H1 (cell line): Measurements from ENCODE around the gene ZDHHC3. TPM values are rescaled to one million over a fixed set of nuclear protein-coding genes. Genes with fewer than 3 reads are reported as not detected.

Source experiments
- CTCF ChIA-PET: fragments of 300-600 bp; sonication (Branson Sonifier 250); formaldehyde crosslinking; loops from one replicate; lab custom pipeline; 2021; ENCODE audit not compliant: partially characterized antibody; lab: Charles Lee
- POLR2A ChIA-PET: fragments of 300-600 bp; sonication (Branson Sonifier 250); formaldehyde crosslinking; loops from one replicate; lab custom pipeline; 2021; ENCODE audit warnings: inconsistent platforms; ENCODE audit not compliant: partially characterized antibody; lab: Charles Lee
- DNase-seq, 2 experiments: peaks; one replicate each; pipeline versions ENCODE4 v3.0.0 to v3.0.0-alpha.2; 2010 to 2022; ENCODE audit warnings: low spot score in 2 of 2, low read depth in 1 of 2, mixed read lengths in 1 of 2
- FAIRE-seq: peaks from 2 replicates; lab custom pipeline; 2011; peaks lifted over from hg19 to GRCh38; lab: Jason Lieb, UNC
- H2AFZ ChIP-seq: 2 replicates; pipeline ENCODE4 v1.8.1; 2012; ENCODE audit warnings: low read length, inconsistent platforms
- H2AK5ac ChIP-seq: 2 replicates; pipeline ENCODE4 v1.6.1; 2013; ENCODE audit warnings: low read depth, low read length
- H2BK120ac ChIP-seq: replicated peaks from 2 replicates; pipeline ENCODE3; 2013; ENCODE audit warnings: low read depth, low read length, inconsistent platforms
- H2BK12ac ChIP-seq: 2 replicates; pipeline ENCODE4 v1.6.1; 2013; ENCODE audit warnings: low read depth, low read length
- H2BK15ac ChIP-seq: 2 replicates; pipeline ENCODE4 v1.6.1; 2013; ENCODE audit warnings: low read length
- H2BK20ac ChIP-seq: 2 replicates; pipeline ENCODE4 v1.6.1; 2013; ENCODE audit warnings: low read length
- H2BK5ac ChIP-seq: 2 replicates; pipeline ENCODE4 v1.6.1; 2013; ENCODE audit warnings: low read depth, low read length
- H3K14ac ChIP-seq: 2 replicates; pipeline ENCODE4 v1.6.1; 2013; ENCODE audit warnings: inconsistent platforms; ENCODE audit not compliant: insufficient read length
- H3K18ac ChIP-seq: 2 replicates; pipeline ENCODE4 v1.6.1; 2013; ENCODE audit warnings: low read length; ENCODE audit errors: extremely low read depth
- H3K23ac ChIP-seq: 2 replicates; pipeline ENCODE4 v1.6.1; 2013; ENCODE audit warnings: inconsistent platforms; ENCODE audit not compliant: insufficient read length
- H3K23me2 ChIP-seq: 2 replicates; pipeline ENCODE4 v1.6.1; 2013; ENCODE audit warnings: low read depth, low read length
- H3K27ac ChIP-seq: 2 replicates; pipeline ENCODE4 v1.6.1; 2011; ENCODE audit warnings: low read depth, low read length, inconsistent platforms
- H3K27me3 ChIP-seq, 4 experiments: replicated peaks in 1 of 4; 1 replicate in 1 of 4; 2 replicates in 3 of 4; pipeline versions ENCODE4 v1.6.1 to v1.8.1; 2011 to 2013; ENCODE audit warnings: low read length in 3 of 4, mild to moderate bottlenecking in 3 of 4, inconsistent platforms in 2 of 4, mixed read lengths in 2 of 4, moderate library complexity in 1 of 4; ENCODE audit not compliant: control insufficient read depth in 3 of 4, insufficient read depth in 3 of 4; ENCODE audit errors: extremely low read depth in 1 of 4
- H3K36me3 ChIP-seq, 4 experiments: 2 replicates each; pipeline versions ENCODE4 v1.6.1 to v1.8.1; 2011 to 2013; ENCODE audit warnings: mild to moderate bottlenecking in 4 of 4, low read length in 3 of 4, moderate library complexity in 2 of 4, control low read depth in 1 of 4, inconsistent platforms in 1 of 4; ENCODE audit not compliant: insufficient read depth in 4 of 4, control insufficient read depth in 2 of 4
- H3K4ac ChIP-seq: replicated peaks from 2 replicates; pipeline ENCODE3; 2013; ENCODE audit warnings: low read length, low read depth, mixed read lengths, inconsistent platforms; ENCODE audit not compliant: insufficient read length
- H3K4me1 ChIP-seq, 4 experiments: replicated peaks in 1 of 4; 1 replicate in 1 of 4; 2 replicates in 3 of 4; pipeline versions ENCODE4 v1.6.1 to v1.8.1; 2011 to 2013; ENCODE audit warnings: low read length in 3 of 4, inconsistent platforms in 2 of 4, mixed read lengths in 1 of 4; ENCODE audit not compliant: insufficient read depth in 4 of 4, control insufficient read depth in 3 of 4
- H3K4me2 ChIP-seq, 2 experiments: 2 replicates each; pipeline versions ENCODE4 v1.6.1 to v1.8.1; 2011 to 2013; ENCODE audit warnings: low read depth in 2 of 2, low read length in 2 of 2, control low read depth in 1 of 2, inconsistent platforms in 1 of 2, mild to moderate bottlenecking in 1 of 2; ENCODE audit not compliant: insufficient read depth in 1 of 2
- H3K4me3 ChIP-seq, 4 experiments: fragments of 200-600, 300-600 bp in 1 of 4; sonication (generic), shearing (Covaris generic), sonication (Bioruptor Twin) in 1 of 4; 2 replicates each; pipeline versions ENCODE4 v1.5.1 to v1.8.1; 2011 to 2016; ENCODE audit warnings: low read length in 4 of 4, low read depth in 3 of 4, control low read depth in 2 of 4, inconsistent platforms in 2 of 4, mild to moderate bottlenecking in 2 of 4, mixed read lengths in 1 of 4, moderate library complexity in 1 of 4; ENCODE audit not compliant: insufficient read depth in 2 of 4; ENCODE audit errors: extremely low read depth in 1 of 4
- H3K56ac ChIP-seq: replicated peaks from 2 replicates; pipeline ENCODE3; 2013; ENCODE audit warnings: low read depth, mild to moderate bottlenecking, mixed read lengths, low read length, inconsistent platforms; ENCODE audit not compliant: insufficient read length
- H3K79me1 ChIP-seq: 2 replicates; pipeline ENCODE4 v1.6.1; 2013; ENCODE audit warnings: low read depth, low read length, control low read depth
- H3K79me2 ChIP-seq, 2 experiments: 2 replicates each; pipeline versions ENCODE4 v1.6.1 to v1.8.1; 2012 to 2013; ENCODE audit warnings: low read length in 2 of 2, mild to moderate bottlenecking in 2 of 2, inconsistent platforms in 1 of 2; ENCODE audit not compliant: insufficient read depth in 2 of 2, control insufficient read depth in 1 of 2
- H3K9ac ChIP-seq, 4 experiments: replicated peaks in 1 of 4; 1 replicate in 1 of 4; 2 replicates in 3 of 4; pipeline versions ENCODE4 v1.6.1 to v1.8.1; 2011 to 2013; ENCODE audit warnings: low read depth in 3 of 4, low read length in 3 of 4, control low read depth in 2 of 4, mild to moderate bottlenecking in 2 of 4, moderate library complexity in 2 of 4, inconsistent platforms in 1 of 4; ENCODE audit errors: extremely low read depth in 1 of 4
- H3K9me3 ChIP-seq, 2 experiments: 2 replicates each; pipeline versions ENCODE4 v1.6.1 to v1.8.1; 2012 to 2013; ENCODE audit warnings: mild to moderate bottlenecking in 2 of 2, moderate library complexity in 2 of 2, control low read depth in 1 of 2, inconsistent platforms in 1 of 2, low read depth in 1 of 2, low read length in 1 of 2, mixed read lengths in 1 of 2; ENCODE audit not compliant: insufficient read depth in 2 of 2
- H4K20me1 ChIP-seq, 2 experiments: replicated peaks in 1 of 2; 2 replicates each; pipeline versions ENCODE3 to v1.8.1; 2011 to 2013; ENCODE audit warnings: inconsistent platforms in 2 of 2, low read length in 2 of 2, mild to moderate bottlenecking in 1 of 2; ENCODE audit not compliant: insufficient read depth in 2 of 2, control insufficient read depth in 1 of 2
- H4K5ac ChIP-seq: 2 replicates; pipeline ENCODE4 v1.6.1; 2013; ENCODE audit warnings: low read length, low read depth, mixed read lengths, inconsistent platforms; ENCODE audit not compliant: insufficient read length
- H4K8ac ChIP-seq: 2 replicates; pipeline ENCODE4 v1.8.0; 2013; ENCODE audit warnings: mild to moderate bottlenecking, moderate library complexity, low read length, inconsistent platforms; ENCODE audit not compliant: insufficient read depth; ENCODE audit errors: extremely low read depth
- H4K91ac ChIP-seq: replicated peaks from 2 replicates; pipeline ENCODE3; 2013; ENCODE audit warnings: low read length, mixed read lengths, inconsistent platforms; ENCODE audit not compliant: insufficient read length
- CEBPB ChIP-seq: IDR thresholded peaks from 2 replicates; pipeline ENCODE4 v1.6.1; 2012; ENCODE audit warnings: low read depth, low read length
- EGR1 ChIP-seq: IDR thresholded peaks from 2 replicates; pipeline ENCODE4 v1.6.1; 2011; ENCODE audit warnings: low read depth, low read length, borderline replicate concordance
- FOSL1 ChIP-seq: IDR thresholded peaks from 2 replicates; pipeline ENCODE4 v1.6.1; 2011; ENCODE audit warnings: mild to moderate bottlenecking, low read depth, low read length, moderate library complexity; ENCODE audit not compliant: insufficient read depth
- JUND ChIP-seq: IDR thresholded peaks from 2 replicates; pipeline ENCODE4 v1.6.1; 2011; ENCODE audit warnings: mild to moderate bottlenecking, improper control_type of control experiment, low read length
- SAP30 ChIP-seq: fragments of 300-600 bp; sonication (generic); IDR thresholded peaks from 2 replicates; pipeline ENCODE4 v1.7.1; 2012; ENCODE audit warnings: low read length, moderate library complexity, mild to moderate bottlenecking, inconsistent platforms; ENCODE audit not compliant: insufficient read depth, insufficient replicate concordance
- SIX5 ChIP-seq: IDR thresholded peaks from 2 replicates; pipeline ENCODE4 v1.6.1; 2011; ENCODE audit warnings: mild to moderate bottlenecking, low read depth, low read length
- SP2 ChIP-seq: IDR thresholded peaks from 2 replicates; pipeline ENCODE4 v1.6.1; 2012; ENCODE audit warnings: mild to moderate bottlenecking, low read length, inconsistent platforms
- TAF1 ChIP-seq: IDR thresholded peaks from 2 replicates; pipeline ENCODE4 v1.6.1; 2011; ENCODE audit warnings: mild to moderate bottlenecking, low read depth, low read length
- TAF7 ChIP-seq: optimal IDR thresholded peaks from 2 replicates; pipeline ENCODE3; 2011; ENCODE audit warnings: low read depth, mild to moderate bottlenecking, inconsistent platforms, low read length, moderate library complexity, borderline replicate concordance
- TCF12 ChIP-seq: IDR thresholded peaks from 2 replicates; pipeline ENCODE4 v1.6.1; 2011; ENCODE audit warnings: low read depth, mild to moderate bottlenecking, low read length
- ZNF274 ChIP-seq: IDR thresholded peaks from 2 replicates; pipeline ENCODE4 v1.7.0; 2012; ENCODE audit warnings: low read length, borderline replicate concordance; ENCODE audit errors: extremely low read depth
- WGBS, 2 experiments: shearing (Covaris generic) in 1 of 2; methylation state at CpG; one replicate each; pipeline versions ENCODE4 v1.1.6 to v1.1.7; 2013 to 2015; ENCODE audit warnings: low lambda C conversion rate in 2 of 2, mixed read lengths in 2 of 2, inconsistent platforms in 1 of 2, low coverage in 1 of 2, missing lambda C conversion rate in 1 of 2; ENCODE audit not compliant: insufficient replicate concordance in 2 of 2, insufficient coverage in 1 of 2, insufficient read length in 1 of 2; ENCODE audit errors: extremely low coverage in 1 of 2, missing lambda C conversion rate in 1 of 2; 5-methylcytosine and 5-hydroxymethylcytosine counted together
- polyA plus RNA-seq, 7 experiments: library from polyadenylated mRNA; depleted of rRNA in 3 of 7; stranded (reverse) in 5 of 7; unstranded in 2 of 7; fragments of >200 nt in 5 of 7; fragments of 200-250 nt in 2 of 7; gene quantifications; 1 replicate in 5 of 7; 2 replicates in 1 of 7; 4 replicates in 1 of 7; pipeline versions ENCODE4 v1.2.1 to v1.2.3, GENCODE V29; 2011 to 2013; ENCODE audit warnings: missing spikeins in 2 of 7, mixed read lengths in 2 of 7
- total RNA-seq: library from RNA; stranded (reverse); fragmentation: NEBNext Ultra II Directional; extraction: Animal tissue kit (Norgen Biotek cat#: 25700); gene quantifications from 2 replicates; pipeline ENCODE4 v1.2.1, GENCODE V29; 2021
- TF ChIP-seq, protein P1 (sequence below): IDR thresholded peaks from 2 replicates; pipeline ENCODE4 v1.6.1; 2012; ENCODE audit warnings: inconsistent platforms

ZDHHC3 gene
- total and polyA plus RNA-seq, 2 of the 8 experiments (the other 6 are each of a cell fraction or from before 2014, with no cell fraction given) = 77.4 to 88.7 TPM

- Histone ChIP-seq H3K23me2 (no peaks in the 10 kb centered on the region; the same call in 1 of the 2 replicates), H3K14ac (no peak overlapping the region), H4K91ac (peak overlapping the region; percentile 66), H4K20me1 (no peaks in the 10 kb centered on the region), H3K4me3 (no peak overlapping the region), H2AK5ac (no peak overlapping the region), H3K56ac (no peak overlapping the region), H3K4me1 (peaks cover 0 to 2% (median 0%) of the 10 kb centered on the region in 4 experiments; a peak in 2 of 7 replicates), H3K4ac (peak overlapping the region; percentile 39), H3K18ac (peak overlapping the region; percentile 0; the same call in 1 of the 2 replicates), H3K79me1 (no peaks in the 10 kb centered on the region), H3K36me3 (no peaks in the 10 kb centered on the region), H3K9ac (no peak overlapping the region), H2BK12ac (peak overlapping the region; percentile 63; the same call in 1 of the 2 replicates), H3K23ac (no peak overlapping the region), H2BK15ac (no peak overlapping the region), H3K9me3 (peaks cover 4 to 8% of the 10 kb centered on the region in 2 experiments; a peak in 2 of 4 replicates), H3K4me2 (no peak overlapping the region), H3K79me2 (no peaks in the 10 kb centered on the region), H2BK120ac (no peak overlapping the region), H2AFZ (no peak overlapping the region), H3K27me3 (no peaks in the 10 kb centered on the region), H2BK20ac (no peak overlapping the region; the same call in 1 of the 2 replicates), H2BK5ac (no peak overlapping the region), H4K5ac (no peak overlapping the region), H4K8ac (peak overlapping the region; percentile 8; the same call in 1 of the 2 replicates), H3K27ac (no peak overlapping the region)
- 81% methylated on average over 7 of the region's 7 CpGs; no CpG with 5 or more reads in 1 of the 2 experiments for WGBS, 2 experiments
- POLR2A ChIA-PET = no interaction called here
- DNase-seq (no peak), FAIRE-seq (no peak)
- TF ChIP-seq SIX5 (no peak), JUND (no peak), TCF12 (no peak), SAP30 (no peak), SP2 (no peak), CEBPB (no peak), TAF7 (no peak), TAF1 (no peak), FOSL1 (no peak), ZNF274 (no peak), EGR1 (no peak)
- TF ChIP-seq, protein P1, sequence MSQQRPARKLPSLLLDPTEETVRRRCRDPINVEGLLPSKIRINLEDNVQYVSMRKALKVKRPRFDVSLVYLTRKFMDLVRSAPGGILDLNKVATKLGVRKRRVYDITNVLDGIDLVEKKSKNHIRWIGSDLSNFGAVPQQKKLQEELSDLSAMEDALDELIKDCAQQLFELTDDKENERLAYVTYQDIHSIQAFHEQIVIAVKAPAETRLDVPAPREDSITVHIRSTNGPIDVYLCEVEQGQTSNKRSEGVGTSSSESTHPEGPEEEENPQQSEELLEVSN = no peak
- CTCF ChIA-PET = interaction anchor here (1.0 to 1.2 kb wide), 2 partner anchors 26 to 28 kb away, joined by 4 to 6 read pairs; no protein-coding TSS in a partner anchor
These were observed 88.9 kb downstream of the ZDHHC3 start for GRCh38 chr3:44887101-44887500.
